ENCODE results near the gene DIPK1C.

DNA sequence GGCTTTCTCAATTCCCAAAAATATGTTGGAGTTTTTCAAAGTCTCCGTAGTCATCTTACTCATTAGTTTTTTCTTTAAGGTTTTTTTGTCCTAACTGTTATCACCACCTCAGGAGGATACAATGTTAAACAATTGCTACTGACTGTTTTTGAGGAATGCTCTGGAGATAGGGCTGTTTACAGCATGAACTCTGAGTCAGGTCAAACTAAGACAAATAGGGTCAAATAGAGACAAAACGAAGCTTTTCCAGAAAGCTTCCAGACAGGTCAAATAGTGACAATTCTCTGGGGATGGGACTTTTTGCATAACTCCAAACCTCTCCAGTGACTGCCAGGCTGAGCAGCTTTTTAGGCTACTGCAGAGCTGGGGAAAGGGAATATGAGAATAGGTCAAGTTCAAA is 15.2 kb upstream of the DIPK1C start:
- no peak for TF ChIP-seq POLR2AphosphoS5 (IDR thresholded peaks at IDR 0.05; ENCODE audit: low read depth)
- TF ChIP-seq, protein P1, sequence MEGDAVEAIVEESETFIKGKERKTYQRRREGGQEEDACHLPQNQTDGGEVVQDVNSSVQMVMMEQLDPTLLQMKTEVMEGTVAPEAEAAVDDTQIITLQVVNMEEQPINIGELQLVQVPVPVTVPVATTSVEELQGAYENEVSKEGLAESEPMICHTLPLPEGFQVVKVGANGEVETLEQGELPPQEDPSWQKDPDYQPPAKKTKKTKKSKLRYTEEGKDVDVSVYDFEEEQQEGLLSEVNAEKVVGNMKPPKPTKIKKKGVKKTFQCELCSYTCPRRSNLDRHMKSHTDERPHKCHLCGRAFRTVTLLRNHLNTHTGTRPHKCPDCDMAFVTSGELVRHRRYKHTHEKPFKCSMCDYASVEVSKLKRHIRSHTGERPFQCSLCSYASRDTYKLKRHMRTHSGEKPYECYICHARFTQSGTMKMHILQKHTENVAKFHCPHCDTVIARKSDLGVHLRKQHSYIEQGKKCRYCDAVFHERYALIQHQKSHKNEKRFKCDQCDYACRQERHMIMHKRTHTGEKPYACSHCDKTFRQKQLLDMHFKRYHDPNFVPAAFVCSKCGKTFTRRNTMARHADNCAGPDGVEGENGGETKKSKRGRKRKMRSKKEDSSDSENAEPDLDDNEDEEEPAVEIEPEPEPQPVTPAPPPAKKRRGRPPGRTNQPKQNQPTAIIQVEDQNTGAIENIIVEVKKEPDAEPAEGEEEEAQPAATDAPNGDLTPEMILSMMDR (conservative IDR thresholded peaks at IDR 0.05; ENCODE audit: low read depth in 2 of 2): no peak
- TF ChIP-seq, protein P2, sequence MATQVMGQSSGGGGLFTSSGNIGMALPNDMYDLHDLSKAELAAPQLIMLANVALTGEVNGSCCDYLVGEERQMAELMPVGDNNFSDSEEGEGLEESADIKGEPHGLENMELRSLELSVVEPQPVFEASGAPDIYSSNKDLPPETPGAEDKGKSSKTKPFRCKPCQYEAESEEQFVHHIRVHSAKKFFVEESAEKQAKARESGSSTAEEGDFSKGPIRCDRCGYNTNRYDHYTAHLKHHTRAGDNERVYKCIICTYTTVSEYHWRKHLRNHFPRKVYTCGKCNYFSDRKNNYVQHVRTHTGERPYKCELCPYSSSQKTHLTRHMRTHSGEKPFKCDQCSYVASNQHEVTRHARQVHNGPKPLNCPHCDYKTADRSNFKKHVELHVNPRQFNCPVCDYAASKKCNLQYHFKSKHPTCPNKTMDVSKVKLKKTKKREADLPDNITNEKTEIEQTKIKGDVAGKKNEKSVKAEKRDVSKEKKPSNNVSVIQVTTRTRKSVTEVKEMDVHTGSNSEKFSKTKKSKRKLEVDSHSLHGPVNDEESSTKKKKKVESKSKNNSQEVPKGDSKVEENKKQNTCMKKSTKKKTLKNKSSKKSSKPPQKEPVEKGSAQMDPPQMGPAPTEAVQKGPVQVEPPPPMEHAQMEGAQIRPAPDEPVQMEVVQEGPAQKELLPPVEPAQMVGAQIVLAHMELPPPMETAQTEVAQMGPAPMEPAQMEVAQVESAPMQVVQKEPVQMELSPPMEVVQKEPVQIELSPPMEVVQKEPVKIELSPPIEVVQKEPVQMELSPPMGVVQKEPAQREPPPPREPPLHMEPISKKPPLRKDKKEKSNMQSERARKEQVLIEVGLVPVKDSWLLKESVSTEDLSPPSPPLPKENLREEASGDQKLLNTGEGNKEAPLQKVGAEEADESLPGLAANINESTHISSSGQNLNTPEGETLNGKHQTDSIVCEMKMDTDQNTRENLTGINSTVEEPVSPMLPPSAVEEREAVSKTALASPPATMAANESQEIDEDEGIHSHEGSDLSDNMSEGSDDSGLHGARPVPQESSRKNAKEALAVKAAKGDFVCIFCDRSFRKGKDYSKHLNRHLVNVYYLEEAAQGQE (IDR thresholded peaks at IDR 0.05; ENCODE audit: unreplicated experiment): no peak
